ENCODE measurements around the gene C1QTNF7.

- TF ChIP-seq CTCF (conservative IDR thresholded peaks at IDR 0.05; ENCODE audit: low read length), result no peak
- no peak for TF ChIP-seq EZH2phosphoT487 (IDR thresholded peaks at IDR 0.05; ENCODE audit: borderline replicate concordance, low read depth, low read length)
Measured at GRCh38 chr4:15459706-15460105, 31.9 kb downstream of the C1QTNF7 start.
